ENCODE results near the gene PRR7.

The PRR7 gene

GRCh38 chr5:177495243-177496060, 48.8 kb downstream of the PRR7 start:
- DNase-seq (ENCODE audit: insufficient read length, low spot score) = no peak

DNA sequence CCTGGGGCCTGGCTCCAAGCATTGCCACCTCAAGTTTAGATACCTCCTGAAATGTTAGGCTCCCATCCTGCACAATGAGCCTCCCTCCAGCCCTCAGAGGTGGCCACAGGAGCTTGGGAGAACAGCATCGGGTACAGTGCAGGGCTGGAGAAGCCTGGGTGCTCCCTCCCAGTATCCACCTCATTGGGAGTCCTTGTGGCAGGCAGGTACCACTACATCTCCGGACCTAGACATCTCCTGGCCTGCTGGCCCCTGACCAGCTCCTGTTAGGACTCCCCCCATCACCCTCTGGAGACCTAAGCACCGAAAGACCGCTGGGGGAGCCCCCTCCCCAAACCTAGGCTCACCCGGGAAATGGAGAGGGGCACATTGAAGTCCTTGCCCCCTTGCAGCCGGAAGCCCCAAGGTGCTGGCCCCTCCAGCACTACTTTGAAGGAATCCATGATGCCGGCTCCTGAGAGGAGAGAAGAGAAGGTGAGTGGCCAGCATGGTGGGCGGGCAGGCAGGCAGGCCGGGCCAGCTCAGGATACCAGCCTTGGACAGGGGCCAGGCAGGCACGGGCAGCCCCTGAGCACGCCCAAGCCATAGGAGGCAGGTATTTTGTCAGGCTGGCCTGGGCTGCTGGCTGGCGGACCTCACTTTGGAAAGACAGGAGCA, 49.6 kb downstream of the PRR7 start:
- no peak for FAIRE-seq
- DNase-seq (ENCODE audit: insufficient read length, low spot score) = no peak

More at GRCh38 chr5:177495243-177496060, 48.8 kb downstream of the PRR7 start:
- FAIRE-seq = no peak

DNA sequence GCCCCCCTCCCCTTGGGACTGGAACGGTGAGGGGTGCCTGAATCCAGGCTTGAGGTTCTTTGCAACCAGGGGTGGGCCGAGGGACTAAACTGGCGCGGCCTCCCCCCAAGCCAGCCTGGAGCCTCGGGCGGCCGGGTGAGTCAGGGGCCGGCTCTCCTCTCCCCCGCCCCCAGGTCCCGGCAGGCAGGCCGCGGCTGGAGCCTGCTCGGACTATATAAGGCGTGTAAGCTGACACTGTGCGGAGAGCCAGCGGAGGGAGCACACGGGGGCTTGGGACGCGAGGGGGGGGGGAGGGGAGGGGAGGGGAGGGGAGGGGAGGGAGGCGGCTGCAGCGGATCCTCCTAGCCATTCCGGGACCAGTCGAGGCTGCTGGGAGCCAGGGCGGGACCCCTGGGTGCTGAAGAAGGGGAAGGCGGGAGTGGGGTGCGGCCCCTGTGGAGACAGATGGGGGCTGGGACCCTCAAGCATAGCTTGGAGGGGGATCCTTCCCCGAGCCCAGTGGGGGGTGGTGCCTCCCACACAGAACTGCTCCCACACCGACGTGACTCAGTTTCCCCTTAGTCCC, 50.2 kb downstream of the PRR7 start:
- no peak for DNase-seq (ENCODE audit: insufficient read length, low spot score)
- no peak for FAIRE-seq

DNA sequence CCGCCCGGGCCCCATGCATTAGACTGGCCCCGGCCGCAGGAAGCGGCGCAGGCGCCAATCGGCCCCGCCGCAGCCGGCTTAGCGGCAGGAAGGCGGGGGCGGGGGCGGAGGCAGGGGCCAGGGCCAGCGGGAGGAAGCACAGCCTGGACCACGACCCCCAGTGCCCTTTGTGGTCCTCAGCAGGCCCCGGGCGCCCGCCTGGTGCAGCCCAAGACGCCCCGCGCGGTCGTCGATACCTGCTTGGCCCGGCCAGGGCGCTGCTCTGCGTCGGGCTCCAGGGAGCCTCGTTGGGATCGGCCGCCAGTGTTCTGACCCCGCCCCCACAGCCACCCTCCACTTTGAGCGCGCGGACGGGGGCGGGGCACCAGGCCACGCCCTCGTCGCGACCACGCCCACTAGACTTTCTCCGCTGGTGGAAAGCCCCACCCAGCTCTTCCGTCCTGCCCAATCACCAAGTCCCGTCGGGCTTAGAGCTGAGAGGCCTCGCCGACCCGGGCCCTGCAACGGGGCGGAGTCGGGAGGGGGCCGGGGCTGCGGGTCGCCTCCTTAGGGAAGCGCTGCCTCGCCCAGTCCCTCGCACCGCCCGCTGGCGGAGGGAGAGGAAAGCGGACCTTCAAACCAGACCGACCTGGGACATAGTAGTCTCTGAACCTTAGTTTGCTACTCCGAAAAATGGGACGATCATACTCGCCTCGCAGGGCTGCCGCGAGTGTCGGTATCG, 50.8 kb downstream of the PRR7 start, which contains the start of gene PDLIM7:
PDLIM7 (minus strand) TSS at position 313 of the 721 bp plus-strand sequence. CDS start 1,092 bp downstream, outside the sequence.
- DNase-seq (ENCODE audit: insufficient read length, low spot score) (peak; percentile 98), FAIRE-seq (peak; percentile 91)

DNA sequence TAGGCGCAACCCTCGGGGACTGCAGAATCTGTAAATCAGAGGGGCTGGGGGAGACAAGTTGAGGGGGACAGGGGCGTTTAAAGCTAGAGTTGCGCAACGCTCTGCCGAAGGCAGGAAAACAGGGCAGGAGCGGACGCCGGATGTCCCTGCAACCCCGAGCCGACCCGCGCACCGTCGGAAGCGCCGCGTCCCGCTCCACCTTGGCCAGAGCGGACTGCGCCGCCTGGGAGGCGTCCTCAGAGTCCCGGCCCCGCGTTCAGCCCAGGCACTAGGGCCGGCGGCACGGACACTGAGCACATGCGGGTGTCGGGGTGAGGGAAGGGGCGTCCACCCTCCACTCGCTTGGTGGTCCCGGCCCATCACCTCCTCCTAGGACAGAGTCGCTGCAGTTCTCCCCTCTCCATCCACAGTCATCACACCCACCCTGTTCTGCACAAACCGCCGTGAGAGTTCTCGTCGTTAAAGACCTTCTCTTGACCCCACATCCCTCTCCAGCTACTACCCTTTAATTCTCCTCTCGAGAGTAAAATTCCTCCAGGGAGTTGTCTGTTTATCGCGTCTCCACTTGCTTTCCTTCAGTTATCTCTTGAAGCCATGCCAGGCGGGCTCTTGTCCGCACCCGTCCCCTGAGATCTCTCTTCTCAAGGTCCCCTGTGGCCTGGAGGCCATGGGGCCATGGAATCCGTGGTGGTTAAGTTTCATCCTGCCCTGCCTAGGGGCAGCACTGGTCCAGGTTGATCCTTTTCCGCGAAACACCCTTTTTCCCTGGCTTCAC, 51.6 kb downstream of the PRR7 start:
- no peak for DNase-seq (ENCODE audit: insufficient read length, low spot score)
- FAIRE-seq = no peak

GRCh38 chr5:177499842-177500241, 53.2 kb downstream of the PRR7 start:
- no peak for DNase-seq (ENCODE audit: insufficient read length, low spot score)
- FAIRE-seq = no peak

GRCh38 chr5:177500685-177501522, 54.3 kb downstream of the PRR7 start:
- DNase-seq (ENCODE audit: insufficient read length, low spot score) (no peak), FAIRE-seq (peak; percentile 87)

- FAIRE-seq = peak; percentile 97
- no peak for DNase-seq (ENCODE audit: insufficient read length, low spot score)
These were observed 55.5 kb downstream of the PRR7 start for GRCh38 chr5:177501874-177502678.

DNA sequence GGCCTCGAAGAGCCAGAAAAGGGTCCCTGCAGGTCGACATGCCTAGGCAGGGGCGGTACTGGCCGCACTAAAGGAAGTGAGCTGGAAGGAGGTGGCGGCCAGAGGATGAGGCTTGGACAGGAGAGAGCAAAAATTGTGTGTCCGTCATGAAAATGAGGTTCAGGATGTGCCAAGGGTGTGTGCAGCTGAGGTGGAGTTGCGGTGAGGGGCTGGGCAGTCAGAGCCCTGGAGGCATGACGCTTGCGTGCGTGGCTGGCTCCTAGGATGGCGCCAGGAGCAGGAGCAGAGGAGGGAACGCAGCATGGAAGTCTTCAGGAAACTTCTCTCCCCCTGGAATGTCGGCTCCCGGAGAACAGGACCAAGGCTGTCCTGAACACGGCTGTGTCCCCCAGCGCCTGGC, 56.3 kb downstream of the PRR7 start:
- DNase-seq (ENCODE audit: insufficient read length, low spot score) (no peak), FAIRE-seq (no peak)

- FAIRE-seq = no peak
These were observed 56.9 kb downstream of the PRR7 start for GRCh38 chr5:177503351-177504085.

DNA sequence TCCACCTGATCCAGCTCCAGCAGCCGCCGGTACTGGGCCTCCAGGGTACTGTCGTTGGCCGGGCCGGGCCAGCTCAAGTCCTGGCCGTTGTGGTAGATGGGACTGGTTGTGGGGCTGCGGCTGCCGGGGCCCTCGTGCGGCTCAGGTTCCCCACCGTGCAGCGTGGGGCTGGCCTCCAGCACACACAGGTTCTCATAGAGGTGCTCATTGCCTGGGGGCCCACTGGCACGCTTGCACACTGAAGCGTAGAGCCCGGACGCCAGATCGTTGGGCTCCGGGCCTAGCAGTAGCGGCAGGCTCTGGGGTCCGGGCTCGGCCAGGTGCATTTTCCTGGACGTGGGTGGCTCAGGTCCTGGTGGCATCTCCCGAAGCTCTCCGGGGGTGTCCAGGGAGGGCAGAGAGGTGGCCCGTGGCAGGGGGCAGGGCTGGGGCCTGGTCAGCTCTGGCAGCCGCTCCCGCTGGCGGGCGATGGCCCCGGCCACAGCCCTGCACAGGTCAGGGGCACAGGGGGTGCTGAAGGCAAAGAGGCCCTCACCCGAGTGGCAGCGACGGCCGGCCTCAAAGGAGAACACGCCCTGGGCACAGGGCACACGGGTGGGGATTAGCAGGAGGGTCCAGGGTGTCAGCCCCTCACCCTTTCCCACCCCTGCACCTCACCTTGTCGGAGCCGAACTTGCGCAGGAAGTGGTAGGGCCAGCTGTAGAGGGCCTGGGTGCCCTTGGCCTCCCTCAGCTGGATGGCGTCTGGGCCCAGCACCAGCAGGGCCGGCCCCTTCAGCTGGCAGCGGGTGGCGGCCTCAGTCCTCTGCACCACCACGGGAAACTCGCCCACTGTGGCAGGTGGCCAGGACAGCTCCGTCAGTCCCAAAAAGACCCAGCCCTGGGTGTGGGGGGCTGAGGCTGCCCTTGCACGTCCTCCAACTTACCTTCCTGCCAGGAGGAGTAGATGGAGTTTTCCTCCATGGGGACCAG, 57.8 kb downstream of the PRR7 start:
- DNase-seq (ENCODE audit: insufficient read length, low spot score) (no peak), FAIRE-seq (no peak)

More at GRCh38 chr5:177503351-177504085, 56.9 kb downstream of the PRR7 start:
- no peak for DNase-seq (ENCODE audit: insufficient read length, low spot score)

DNA sequence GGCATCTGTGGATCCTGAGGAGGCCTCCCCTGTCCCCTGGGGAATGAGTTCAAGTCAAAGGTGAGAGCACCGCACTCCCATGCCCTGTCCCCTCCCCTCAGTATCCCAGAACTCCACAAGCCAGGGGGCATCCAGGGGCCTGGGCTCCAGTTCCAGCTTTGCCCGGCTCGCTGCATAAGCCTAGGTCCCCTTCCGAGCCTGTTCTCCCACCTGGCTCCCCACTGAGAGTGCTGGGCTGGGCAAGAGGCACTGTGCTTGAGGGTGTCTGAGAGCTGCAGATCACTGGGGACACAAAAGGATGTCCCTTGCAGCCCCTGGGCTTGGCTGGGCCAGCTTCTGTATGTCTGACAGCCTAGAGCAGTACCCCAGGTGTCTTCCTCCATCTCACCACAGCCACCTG, 58.5 kb downstream of the PRR7 start:
- DNase-seq (ENCODE audit: insufficient read length, low spot score) (no peak), FAIRE-seq (no peak)
